ENCODE measurements around the gene CDH23. TPM values are rescaled to one million over a fixed set of nuclear protein-coding genes. Genes with fewer than 3 reads are reported as not detected.

The CDH23 gene
- polyA plus RNA-seq, 1 donor (not counting 4 experiments of a cell fraction or from before 2014, with no cell fraction given) = 0.01 TPM

GRCh38 chr10:71383972-71384687 lies 12.6 kb upstream of the CDH23 start:
- Histone ChIP-seq H3K9ac (ENCODE audit: control insufficient read depth, extremely low read depth, insufficient read depth, low read length) (no peak overlapping the region), H3K27ac (ENCODE audit: control insufficient read depth, insufficient read depth, low read length) (no peak overlapping the region), H3K9me3 (ENCODE audit: control insufficient read depth, low read depth, low read length) (no peaks in the 10 kb centered on the region), H3K9me1 (ENCODE audit: control insufficient read depth, extremely low read depth, insufficient read depth, low read length) (no peaks in the 10 kb centered on the region), H3K36me3 (ENCODE audit: control insufficient read depth in 2 of 2, extremely low read depth in 1 of 2, insufficient read depth in 2 of 2, low read length in 2 of 2) (no peaks in the 10 kb centered on the region), H3K4me1 (ENCODE audit: control insufficient read depth, extremely low read depth, insufficient read depth, low read length) (no peaks in the 10 kb centered on the region), H3K27me3 (ENCODE audit: control insufficient read depth, extremely low read depth, insufficient read depth, low read length) (peaks cover 7% of the 10 kb centered on the region), H3K79me2 (ENCODE audit: control insufficient read depth, insufficient read depth, low read length) (no peaks in the 10 kb centered on the region), H4K20me1 (ENCODE audit: control insufficient read depth, extremely low read depth, insufficient read depth, low read length) (no peaks in the 10 kb centered on the region), H2AFZ (ENCODE audit: control insufficient read depth, low read length) (no peak overlapping the region), H3K4me2 (ENCODE audit: control insufficient read depth, extremely low read depth, insufficient read depth, low read depth, low read length) (no peak overlapping the region), H3K4me3 (ENCODE audit: control insufficient read depth in 2 of 3, extremely low read depth in 1 of 3, insufficient read depth in 2 of 3, low read depth in 1 of 3, low read length in 3 of 3) (no peak overlapping the region)
- TF ChIP-seq, protein P1, sequence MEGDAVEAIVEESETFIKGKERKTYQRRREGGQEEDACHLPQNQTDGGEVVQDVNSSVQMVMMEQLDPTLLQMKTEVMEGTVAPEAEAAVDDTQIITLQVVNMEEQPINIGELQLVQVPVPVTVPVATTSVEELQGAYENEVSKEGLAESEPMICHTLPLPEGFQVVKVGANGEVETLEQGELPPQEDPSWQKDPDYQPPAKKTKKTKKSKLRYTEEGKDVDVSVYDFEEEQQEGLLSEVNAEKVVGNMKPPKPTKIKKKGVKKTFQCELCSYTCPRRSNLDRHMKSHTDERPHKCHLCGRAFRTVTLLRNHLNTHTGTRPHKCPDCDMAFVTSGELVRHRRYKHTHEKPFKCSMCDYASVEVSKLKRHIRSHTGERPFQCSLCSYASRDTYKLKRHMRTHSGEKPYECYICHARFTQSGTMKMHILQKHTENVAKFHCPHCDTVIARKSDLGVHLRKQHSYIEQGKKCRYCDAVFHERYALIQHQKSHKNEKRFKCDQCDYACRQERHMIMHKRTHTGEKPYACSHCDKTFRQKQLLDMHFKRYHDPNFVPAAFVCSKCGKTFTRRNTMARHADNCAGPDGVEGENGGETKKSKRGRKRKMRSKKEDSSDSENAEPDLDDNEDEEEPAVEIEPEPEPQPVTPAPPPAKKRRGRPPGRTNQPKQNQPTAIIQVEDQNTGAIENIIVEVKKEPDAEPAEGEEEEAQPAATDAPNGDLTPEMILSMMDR (optimal IDR thresholded peaks at IDR 0.05 in 1 of 3, IDR thresholded peaks at IDR 0.05 in 1 of 3, conservative IDR thresholded peaks at IDR 0.05 in 1 of 3; ENCODE audit: extremely low read depth in 1 of 3, insufficient read depth in 2 of 3, low read length in 3 of 3) = peak; percentile 80 to 97 (median 94)
- TF ChIP-seq EZH2 (IDR thresholded peaks at IDR 0.05; ENCODE audit: low read length) = no peak
- no peak for DNase-seq (ENCODE audit: low read depth, low spot score)
- no peak for FAIRE-seq
- dilution Hi-C loops (cut with MboI; ENCODE audit: extremely low pct_ligation_motif_present, low sequenced_read_pairs) = no loop called here

DNA sequence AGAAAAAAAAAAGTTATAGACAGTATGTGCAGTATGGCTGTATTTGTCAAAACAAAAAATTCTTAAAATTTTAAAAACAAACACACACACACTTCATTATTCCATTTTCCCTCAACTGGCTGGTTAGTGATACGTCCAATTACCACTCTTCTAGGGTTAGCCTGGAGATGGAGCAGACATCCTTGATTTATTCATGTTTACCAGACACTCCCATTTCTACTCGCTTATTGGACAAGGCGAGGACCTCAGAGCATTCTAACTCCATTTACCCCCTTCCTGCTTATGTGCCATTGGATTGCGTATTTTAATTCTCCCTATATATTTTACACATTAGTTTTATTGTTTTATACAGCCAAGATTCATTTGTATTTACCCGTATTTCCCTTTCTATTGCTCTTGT lies 8.5 kb upstream of the CDH23 start:
- Histone ChIP-seq H3K79me2 (ENCODE audit: control insufficient read depth, insufficient read depth, low read length) (no peaks in the 10 kb centered on the region), H3K9ac (ENCODE audit: control insufficient read depth, extremely low read depth, insufficient read depth, low read length) (no peak overlapping the region), H3K9me3 (ENCODE audit: control insufficient read depth, low read depth, low read length) (no peaks in the 10 kb centered on the region), H3K27me3 (ENCODE audit: control insufficient read depth, extremely low read depth, insufficient read depth, low read length) (peaks cover 44% of the 10 kb centered on the region), H3K9me1 (ENCODE audit: control insufficient read depth, extremely low read depth, insufficient read depth, low read length) (no peaks in the 10 kb centered on the region), H3K4me1 (ENCODE audit: control insufficient read depth, extremely low read depth, insufficient read depth, low read length) (no peaks in the 10 kb centered on the region), H3K4me3 (ENCODE audit: control insufficient read depth in 2 of 3, extremely low read depth in 1 of 3, insufficient read depth in 2 of 3, low read depth in 1 of 3, low read length in 3 of 3) (no peak overlapping the region), H2AFZ (ENCODE audit: control insufficient read depth, low read length) (no peak overlapping the region), H3K4me2 (ENCODE audit: control insufficient read depth, extremely low read depth, insufficient read depth, low read depth, low read length) (no peak overlapping the region), H4K20me1 (ENCODE audit: control insufficient read depth, extremely low read depth, insufficient read depth, low read length) (no peaks in the 10 kb centered on the region), H3K36me3 (ENCODE audit: control insufficient read depth in 2 of 2, extremely low read depth in 1 of 2, insufficient read depth in 2 of 2, low read length in 2 of 2) (no peaks in the 10 kb centered on the region), H3K27ac (ENCODE audit: control insufficient read depth, insufficient read depth, low read length) (no peak overlapping the region)
- FAIRE-seq (no peak), DNase-seq (ENCODE audit: low read depth, low spot score) (no peak)
- TF ChIP-seq, protein P1 (optimal IDR thresholded peaks at IDR 0.05 in 1 of 3, IDR thresholded peaks at IDR 0.05 in 1 of 3, conservative IDR thresholded peaks at IDR 0.05 in 1 of 3; ENCODE audit: extremely low read depth in 1 of 3, insufficient read depth in 2 of 3, low read length in 3 of 3) = no peak
- TF ChIP-seq EZH2 (IDR thresholded peaks at IDR 0.05; ENCODE audit: low read length) = no peak
- dilution Hi-C loops (cut with MboI; ENCODE audit: extremely low pct_ligation_motif_present, low sequenced_read_pairs) = no loop called here
